NCI-H226 (cell line): ENCODE measurements around the gene DFFB.
"Not testable (repeated sequence)": the region's sequence is repeated elsewhere in the genome, so short reads cannot be mapped to it uniquely, and the experiment has no call there.

ENCODE experiments used
- DNase-seq: peaks from one replicate; pipeline ENCODE4 v3.0.0-alpha.2; 2015

The DFFB gene

DNA sequence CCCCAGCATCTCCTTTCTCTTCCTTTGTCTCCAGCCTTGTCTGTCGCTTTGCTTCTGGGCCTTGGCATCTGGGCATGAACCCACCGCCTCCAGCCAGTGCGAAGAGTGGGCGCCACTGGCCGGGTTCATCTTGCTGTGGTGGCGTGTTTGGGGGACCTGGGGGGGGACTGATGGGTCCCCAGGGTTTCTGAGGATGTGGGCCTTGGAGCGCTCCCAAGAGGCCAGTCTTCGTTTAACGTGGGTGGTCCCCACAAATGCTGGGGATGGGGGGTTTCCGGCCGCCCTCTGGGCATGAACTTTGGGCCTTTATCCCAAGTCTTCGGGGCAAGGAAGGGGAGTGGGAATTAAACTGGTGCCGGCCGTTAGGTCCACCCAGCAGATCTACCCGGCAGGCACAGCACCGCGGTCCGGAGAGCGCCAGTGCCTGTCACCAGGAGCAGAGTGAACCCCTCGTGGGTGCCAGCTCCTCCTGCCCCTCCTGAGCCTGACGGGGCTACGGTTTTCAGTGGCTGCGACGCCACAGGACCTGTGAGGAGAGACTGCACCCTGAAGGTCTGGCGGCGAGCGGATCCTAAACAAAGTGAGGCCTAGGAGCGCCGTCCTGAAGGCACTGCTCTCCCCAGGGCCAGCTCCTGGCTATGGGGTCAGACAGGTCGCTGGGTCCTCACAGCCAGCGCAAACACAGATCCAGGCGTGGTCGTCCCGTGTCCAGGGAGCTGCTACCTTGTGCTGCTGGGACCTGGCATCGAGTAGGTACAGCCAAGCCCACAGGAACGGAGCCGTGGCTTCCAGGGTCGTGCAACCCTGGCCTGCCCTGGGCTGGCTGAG lies 54.9 kb downstream of the DFFB start:
- no peak for DNase-seq

DNA sequence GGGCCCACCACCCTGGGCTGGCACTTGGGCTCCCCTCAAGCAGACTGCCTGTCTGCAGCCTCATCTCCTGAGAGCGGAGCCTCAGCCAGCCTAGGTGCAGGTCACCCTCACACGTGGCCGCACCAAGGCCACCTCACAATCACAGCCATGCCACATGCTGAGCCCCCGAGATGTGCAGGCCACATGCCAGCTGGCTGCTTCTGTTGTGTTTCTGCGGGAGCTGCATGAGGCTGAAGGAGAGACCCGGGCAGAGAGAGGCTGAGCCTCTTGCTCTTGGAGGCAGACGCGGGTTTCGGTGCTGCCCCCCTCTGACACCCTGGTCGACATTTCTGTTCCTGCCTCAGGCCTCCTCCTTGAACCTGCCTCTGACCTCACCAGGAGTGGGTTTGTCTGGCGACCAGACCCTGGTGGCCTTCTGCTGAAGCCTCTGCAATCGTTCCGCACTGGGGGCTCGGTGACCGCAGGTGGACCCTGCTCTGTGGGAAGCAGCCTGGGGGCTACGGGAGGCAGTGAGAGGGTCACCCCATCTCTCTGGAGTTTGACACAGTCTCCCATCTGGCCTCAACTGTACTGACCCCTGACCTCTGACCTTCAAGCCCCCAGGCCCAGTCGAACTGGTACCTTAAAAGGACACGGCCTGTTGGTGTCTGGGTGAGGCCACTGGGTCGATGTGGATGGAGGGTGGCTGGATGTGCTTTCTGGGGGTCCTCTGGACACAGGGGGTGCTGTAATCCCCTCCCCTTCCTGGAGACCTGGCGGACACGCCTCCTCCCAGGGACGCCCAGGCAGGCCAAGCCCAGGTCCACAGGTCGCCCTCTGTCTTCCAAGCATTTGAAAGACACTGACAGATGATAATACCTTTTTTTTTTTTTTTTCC lies 55.8 kb downstream of the DFFB start:
- no peak for DNase-seq

DNA sequence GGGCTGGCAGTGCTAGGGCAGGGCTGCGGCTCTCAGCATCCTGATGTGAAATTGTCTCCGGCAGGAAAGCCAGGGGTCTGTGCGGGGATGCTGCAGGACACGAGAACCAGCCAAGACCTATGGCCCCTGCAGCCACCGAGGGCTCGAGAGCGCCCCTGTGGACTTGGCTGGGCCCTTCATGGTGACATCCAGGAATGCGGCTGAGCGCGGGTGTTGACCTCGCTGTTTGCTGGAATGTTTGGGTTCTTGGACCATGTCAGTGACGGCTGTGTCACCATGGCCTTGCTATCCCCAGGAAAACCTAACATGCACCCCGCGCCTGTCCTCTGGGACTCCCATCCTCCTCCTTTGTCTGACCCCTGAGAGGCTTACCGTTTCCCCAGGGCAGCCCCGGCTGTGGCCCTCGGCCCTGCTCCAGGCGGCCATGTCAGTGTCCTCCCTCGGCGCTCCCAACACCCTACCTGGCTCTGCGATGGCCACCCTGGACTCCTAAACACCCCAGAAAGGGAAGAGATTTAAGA lies 57.1 kb downstream of the DFFB start:
- DNase-seq = no peak

DNA sequence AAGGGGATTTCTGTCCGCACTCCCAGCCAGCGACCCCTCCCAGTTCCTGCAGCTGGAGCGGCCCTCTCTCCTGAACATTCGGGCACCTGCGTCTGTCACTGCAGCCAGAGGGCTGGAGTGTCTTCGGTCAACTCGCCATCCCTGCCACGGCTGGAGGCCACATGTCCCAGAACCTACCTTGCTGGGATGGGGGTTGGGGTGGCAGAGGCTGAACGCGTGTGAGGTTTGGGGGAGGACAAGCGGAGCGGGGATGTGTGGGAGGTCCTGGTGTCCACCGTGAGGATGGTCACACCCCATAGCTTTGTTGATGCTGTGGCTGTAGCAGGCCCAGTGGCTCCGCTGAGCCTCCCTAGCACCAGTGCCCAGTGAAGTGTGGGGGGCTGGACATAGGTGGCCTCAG lies 57.6 kb downstream of the DFFB start:
- no peak for DNase-seq

DNA sequence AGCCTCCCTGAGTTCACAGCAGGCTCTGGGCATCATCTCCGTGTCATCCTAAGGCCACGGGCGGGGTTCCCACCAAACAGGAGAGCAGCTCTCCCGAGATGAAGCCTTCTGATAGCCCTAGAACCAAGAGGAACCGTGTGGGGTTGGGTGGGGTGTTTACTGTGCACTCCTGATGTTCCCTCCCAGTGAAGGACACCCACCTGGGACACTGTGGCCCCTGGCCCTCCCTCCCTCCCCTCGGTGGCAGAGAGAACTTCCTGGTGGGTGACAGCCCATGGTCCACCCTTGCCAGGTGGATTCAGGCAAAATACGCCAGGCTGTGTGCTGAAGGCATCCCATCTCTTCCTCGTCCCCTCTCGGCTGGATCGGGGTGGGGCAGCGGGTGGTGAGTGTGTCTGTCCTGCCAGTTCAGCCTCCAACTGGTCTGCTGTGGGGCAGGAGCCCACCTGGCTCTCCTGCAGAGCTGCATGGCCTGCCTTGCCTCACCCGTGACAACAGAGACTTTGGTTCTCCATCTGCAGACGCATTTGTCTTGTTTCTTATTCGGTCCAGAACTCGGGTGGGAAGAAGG lies 58.4 kb downstream of the DFFB start:
- no peak for DNase-seq

DNA sequence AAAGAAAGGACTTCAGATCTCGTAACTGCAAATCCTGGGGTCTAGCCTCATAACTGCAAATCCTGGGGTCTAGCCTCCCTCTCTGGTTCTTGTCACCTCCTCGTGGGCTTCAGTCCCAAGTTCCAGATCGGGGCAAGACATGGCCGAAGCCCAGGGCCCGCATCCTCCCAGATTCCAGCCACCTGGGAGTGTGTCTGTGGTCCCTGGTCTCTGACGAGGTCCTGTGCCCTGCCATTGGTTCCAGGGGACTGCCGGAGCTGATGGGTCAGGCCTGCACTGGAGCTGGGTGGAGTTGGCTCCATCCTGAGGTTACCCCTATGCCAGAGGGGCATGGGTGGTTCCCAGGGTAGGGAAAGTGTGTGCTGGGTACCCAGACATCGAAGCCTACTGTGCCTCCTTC lies 60.5 kb downstream of the DFFB start:
- DNase-seq = no peak

- not testable (repeated sequence) for DNase-seq
Measured at GRCh38 chr1:3918359-3918758, 61.1 kb downstream of the DFFB start.

- DNase-seq = no peak
Measured at GRCh38 chr1:3918966-3919611, 61.8 kb downstream of the DFFB start.

DNA sequence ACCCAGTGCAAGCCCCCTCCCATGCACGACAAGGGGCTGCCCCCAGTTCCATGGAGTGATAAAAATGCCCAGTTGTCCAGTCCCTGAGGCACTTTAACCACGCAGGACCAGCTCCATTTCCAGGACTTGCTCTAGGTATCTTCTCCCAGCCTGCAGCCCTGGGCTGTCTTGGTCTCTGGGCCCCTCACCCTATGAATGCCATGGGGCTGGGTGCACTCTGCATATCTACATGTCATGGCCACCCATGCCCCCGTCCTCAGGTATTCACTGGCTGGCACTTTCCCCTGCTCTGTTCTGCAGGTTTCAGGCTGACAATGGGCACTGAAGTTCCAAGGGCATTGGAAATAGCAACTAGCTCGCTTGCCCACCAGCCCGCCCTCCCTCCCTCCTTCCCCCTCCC lies 62.4 kb downstream of the DFFB start:
- no peak for DNase-seq

DNA sequence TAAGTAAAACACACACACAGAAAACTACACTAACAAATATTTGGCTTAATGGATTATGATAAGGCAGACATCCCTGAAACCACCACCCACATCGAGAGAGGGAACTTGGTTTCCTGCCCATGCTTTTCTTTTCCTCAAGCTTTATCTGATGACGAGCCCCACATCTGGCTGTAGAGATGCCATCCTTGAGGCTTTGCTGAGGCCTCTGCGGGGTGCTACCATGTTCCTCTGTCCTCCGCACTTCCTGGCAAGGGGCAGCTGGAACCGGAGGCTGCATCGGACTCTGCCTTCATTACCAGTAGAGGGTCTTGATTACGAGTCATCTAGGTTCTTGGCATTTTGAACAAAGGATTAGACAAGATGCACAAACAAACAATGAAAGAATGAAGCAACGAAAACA lies 64.5 kb downstream of the DFFB start:
- no peak for DNase-seq

GRCh38 chr1:3922201-3922725 lies 65.0 kb downstream of the DFFB start:
- DNase-seq = peak; percentile 65

GRCh38 chr1:3922851-3923250 lies 65.6 kb downstream of the DFFB start:
- DNase-seq = no peak

DNA sequence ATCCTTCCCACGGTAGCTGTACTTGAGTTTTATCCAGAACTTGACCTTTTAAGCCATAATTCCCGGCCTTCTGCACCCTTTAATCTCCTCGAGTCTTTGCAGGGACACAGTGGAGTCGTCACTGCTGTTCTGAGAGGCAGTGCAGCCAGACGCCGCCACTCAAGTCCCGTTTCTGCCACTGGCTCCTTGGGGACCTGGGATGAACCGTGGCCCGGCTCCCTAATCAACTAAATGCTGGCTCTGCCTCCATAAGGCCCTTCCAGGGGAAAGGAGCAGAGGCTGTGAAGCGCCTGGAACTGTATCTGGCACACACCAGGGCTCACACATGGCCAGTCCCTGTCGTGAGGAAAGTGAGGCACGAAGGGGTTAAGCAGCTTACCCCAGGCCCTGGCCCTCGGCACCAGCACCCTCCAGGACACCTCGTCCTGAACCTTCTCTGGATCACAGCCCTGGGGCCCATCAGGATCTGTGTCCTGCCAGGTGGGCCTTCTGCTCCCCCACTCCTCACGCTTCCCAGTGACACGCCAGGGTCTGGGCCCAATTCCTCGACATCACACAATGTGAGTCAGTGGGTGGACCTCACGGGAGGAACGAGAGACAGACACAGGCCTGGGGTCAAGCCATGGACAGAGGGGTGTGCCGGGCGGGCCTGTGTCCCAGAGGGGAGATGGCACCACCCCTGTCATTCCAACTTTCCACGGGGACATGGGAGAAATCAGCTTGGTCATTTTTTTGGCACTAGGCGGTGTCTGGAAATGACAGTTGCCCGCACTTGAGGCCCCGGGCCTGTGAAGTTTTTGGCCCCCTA lies 66.3 kb downstream of the DFFB start:
- no peak for DNase-seq

- no peak for DNase-seq
Measured at GRCh38 chr1:3924186-3924824, 67.0 kb downstream of the DFFB start.

DNA sequence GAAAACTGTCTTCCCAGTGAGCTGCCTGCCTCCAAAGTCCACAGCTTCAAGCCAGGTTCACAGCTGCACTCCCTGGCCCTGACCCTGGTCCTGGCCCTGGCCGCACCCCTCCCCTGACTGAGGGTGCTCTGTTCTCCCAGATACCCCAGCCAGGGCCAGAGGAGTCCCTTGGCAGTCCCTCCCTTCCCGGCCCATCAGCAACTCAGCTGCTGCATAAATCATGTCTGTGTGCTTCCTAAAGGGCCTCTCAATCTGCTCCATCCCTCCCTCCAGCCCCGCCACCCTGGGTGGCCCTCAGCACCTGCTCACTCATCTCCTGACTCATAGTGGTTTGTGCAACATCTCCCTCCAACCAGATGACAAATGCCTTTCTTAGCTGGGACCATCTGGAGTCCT lies 67.5 kb downstream of the DFFB start:
- DNase-seq = no peak

- no peak for DNase-seq
Measured at GRCh38 chr1:3925256-3925655, 68.0 kb downstream of the DFFB start.

DNA sequence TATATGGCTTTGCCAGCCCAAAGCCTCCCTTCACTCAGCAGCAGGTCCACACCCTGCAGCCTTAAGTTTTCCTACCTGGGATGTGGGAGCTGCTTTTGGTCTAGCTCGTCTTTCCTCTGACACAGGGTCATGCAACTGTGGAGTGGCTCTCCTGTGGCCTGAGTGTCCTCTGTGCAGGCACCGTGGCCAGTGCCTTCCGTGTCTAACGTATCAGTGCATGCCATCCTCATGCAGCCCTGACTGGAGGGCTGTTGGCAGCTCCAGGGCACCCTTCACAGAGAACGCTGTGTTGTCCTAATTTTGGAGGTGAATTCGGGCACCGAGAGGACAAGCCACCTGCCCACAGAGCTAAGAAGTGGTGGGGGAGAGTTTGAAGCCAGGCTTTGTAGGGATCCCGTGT lies 68.5 kb downstream of the DFFB start:
- no peak for DNase-seq

GRCh38 chr1:3926956-3927355 lies 69.7 kb downstream of the DFFB start:
- no peak for DNase-seq

- DNase-seq = no peak
Measured at GRCh38 chr1:3928586-3928985, 71.3 kb downstream of the DFFB start.

DNA sequence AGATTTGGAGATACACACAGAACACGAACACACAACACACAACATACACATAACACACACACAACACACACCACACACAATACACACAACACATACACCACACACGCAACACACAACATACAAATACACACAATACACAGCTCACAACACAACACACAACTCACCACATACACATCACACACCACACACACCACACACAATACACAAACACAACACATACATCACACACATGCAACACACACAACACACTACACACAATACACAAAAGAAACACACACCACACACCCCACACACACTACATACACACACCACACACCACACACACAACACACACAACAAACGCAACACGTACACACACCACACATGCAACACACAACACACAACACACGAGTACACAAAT lies 71.8 kb downstream of the DFFB start:
- DNase-seq = no peak

- DNase-seq = no peak
Measured at GRCh38 chr1:3930301-3931006, 73.2 kb downstream of the DFFB start.
